Activated CD4-positive, alpha-beta T cell treated with anti-CD3 and anti-CD28 coated beads, Interleukin-2, Interleukin-6, amounts not matched to agents 100 ng/mL and 50 ng/mL, durations not matched to agents 16 hours and 8 hours (primary cell): Measurements from ENCODE around the gene CDH4.
"Not testable (repeated sequence)": the region's sequence is repeated elsewhere in the genome, so short reads cannot be mapped to it uniquely, and the experiment has no call there.

Source experiments
- DNase-seq: peaks from one replicate; pipeline ENCODE4 v3.0.0-alpha.2; 2020

CDH4 gene

DNA sequence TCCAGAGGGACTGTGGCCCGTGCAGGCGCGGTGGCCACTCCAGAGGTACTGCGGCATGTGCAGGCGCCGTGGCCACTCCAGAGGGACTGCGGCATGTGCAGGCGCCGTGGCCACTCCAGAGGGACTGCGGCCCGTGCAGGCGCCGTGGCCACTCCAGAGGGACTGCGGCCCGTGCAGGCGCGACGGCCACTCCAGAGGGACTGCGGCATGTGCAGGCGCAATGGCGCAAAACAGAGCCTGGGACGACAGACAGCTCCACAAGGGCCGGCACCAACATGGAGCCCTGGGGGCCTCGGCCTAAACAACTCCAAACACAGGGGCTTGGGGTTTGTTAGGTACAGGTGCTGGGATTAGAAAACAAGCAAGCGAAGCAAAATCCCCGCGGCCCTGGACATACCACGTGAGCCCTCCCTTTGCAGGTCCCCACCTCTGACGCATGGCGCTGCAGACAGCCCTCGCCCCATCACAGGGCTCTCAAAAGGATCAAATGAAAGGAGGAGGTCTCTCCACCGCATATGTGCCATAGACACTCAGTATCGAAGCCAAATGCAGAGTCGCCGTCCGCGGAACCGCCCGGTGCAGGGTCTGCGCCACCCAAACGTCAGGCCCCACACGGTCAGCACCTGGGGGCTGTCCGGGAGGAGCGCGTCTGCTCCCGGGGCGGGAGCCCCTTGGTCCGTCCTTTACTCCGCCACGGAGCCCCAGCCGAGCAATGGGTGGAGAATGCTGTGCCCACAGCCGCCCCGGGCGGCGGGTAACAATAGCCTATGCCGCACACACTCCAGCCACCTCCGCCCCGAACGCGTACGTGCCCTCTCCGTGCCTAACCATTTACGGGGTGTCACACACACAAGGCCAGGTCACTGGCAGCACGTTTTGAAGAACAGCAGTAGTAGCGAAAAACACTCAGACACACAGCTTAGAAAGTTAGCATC lies 727.9 kb downstream of the CDH4 start:
- no peak for DNase-seq

DNA sequence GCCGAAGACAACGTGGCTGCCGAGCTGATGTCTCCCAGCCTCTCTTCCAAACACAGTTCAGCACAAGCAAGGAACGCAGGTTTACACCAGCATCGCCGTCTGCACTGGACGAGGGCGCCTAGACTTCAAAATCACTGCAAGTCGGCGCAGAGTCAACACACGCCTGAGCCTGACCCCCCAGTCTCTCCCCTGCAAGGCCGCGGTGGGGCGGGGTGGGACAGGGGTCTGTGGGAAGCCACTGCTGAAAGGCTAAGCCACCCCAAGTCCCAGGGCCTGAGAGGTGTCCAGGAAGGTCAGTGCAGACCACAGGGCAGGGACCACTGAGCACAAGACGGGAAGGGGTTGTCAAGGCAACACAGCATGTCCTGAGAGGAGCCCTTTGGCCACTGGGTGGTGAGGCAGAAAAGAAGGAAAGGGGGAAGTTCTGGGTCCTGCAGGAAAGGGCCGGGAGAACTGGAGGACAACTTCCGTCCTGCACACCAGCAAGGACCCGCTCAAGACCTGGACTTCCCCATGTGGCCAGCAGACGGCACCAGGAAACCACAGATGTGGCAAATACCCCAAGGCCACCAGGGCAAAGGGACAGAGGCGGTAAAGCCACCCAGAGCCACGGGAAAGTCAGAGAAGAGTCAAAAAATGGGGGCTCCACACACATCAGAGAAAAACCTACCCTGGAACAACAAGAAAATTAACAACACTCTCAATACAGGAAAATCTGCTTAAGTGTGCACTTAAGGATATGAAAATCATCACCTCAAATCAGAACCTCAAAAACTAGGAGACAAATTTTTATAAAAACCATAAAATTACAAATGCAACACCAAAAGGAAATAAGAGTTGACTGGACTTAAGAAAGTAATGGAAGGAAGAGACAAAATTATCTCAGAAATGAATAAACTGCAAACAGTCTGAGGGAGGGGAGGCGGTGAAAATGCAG lies 728.9 kb downstream of the CDH4 start:
- DNase-seq, result no peak

DNA sequence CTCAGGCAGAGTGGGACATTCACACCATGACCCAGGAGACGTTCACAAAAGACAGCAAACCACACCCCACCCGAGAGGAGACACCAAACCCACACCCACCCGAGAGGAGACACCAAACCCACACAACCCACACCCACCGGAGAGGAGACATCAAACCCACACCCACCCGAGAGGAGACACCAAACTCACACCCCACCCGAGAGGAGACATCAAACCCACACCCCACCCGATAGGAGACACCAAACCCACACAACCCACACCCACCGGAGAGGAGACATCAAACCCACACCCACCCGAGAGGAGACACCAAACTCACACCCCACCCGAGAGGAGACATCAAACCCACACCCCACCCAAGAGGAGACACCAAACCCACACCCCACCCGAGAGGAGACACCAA lies 729.6 kb downstream of the CDH4 start:
- DNase-seq, result not testable (repeated sequence)

DNA sequence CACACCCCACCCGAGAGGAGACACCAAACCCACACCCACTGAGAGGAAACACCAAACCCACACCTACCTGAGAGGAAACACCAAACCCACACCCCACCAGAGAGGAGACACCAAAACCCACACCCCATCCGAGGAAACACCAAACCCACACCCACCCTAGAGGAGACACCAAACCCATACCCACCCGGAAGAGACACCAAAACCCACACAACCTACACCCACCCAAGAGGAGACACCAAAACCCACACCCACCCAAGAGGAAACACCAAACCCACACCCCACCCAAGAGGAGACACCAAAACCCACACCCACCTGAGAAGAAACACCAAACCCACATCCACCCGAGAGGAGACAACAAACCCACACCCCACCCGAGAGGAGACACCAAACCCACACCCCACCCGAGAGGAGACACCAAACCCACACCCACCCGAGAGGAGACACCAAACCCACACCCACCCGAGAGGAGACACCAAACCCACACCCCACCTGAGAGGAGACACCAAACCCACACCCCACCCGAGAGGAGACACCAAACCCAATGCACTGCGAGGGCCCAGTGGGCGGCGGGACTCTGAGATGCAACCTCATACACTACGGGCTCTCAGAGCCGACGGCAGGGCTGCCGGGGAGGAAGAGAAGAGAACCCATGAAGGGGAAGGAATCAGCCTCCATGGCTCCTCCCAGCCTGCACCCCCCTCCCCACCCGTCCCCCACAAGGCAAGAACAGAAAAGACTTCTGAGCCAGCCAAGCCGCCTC lies 730.3 kb downstream of the CDH4 start:
- DNase-seq, result no peak

DNA sequence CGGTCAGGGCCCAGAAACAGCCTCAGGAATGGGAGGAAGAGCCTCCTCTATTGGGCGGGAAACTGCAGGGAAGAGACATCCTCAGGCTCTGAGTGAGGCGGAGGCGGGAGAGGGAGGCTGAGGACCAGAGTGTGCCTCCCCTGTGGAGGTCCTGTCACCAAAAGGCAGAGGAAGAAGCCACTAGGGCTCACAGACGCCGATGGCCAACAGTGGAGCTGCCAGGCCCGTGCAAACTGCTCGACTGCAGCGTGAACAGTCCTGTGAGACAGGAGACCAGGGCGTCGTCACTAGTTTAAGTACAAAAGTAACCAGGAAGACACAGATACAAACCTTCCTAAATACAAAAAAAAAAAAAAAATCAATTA lies 730.9 kb downstream of the CDH4 start:
- DNase-seq, result no peak

DNA sequence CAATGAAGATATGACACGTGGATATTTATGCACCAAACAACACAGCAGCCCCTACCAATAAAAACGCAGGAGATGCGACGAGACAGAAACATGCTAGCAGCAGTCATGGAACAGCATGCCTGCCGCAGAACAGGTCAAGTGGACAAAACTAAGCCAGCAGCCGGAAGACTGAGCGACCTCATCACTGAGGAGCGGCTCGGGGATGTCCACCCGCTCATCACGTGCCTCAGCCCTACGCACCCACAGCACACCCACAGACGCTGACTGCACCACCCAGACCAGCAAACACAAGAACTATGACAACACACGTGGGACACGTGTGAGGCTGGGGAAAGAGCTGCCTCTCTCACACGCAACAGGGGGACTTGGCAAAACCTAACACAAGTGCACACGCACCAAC lies 731.9 kb downstream of the CDH4 start:
- no peak for DNase-seq

DNA sequence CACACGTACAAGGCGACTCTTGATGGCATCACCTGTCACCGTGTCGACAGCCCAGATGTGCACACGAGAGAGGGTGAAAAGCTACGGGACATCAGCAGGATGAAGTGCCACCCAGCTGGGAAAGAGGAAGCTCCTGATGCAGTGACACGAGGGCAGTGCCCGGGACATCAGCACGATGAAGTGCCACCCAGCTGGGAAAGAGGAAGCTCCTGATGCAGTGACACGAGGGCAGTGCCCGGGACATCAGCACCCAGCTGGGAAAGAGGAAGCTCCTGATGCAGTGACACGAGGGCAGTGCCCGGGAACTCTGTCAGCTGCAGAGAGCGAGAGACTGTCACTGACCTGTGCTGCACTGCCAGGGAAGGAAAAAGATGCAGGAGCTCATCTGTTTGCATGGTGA lies 732.4 kb downstream of the CDH4 start:
- DNase-seq, result not testable (repeated sequence)

DNA sequence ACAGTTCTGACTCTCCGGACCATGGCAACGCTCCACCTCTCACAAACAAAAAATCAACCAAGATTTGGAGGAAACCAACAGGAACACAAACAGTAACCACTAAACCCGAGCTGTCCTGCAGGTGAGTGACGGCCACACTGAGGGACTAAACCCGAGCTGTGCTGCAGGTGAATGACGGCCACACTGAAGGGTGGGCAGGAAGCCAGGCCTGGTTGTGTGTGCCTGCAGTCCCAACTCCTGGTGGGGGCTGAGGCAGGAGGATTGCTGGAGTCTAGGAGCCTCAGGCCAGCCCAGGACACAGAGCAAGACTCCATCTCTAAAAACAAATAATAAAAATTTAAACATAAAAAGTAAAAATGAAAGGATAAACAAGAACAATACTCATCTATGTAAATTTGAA lies 733.0 kb downstream of the CDH4 start:
- DNase-seq, result no peak

DNA sequence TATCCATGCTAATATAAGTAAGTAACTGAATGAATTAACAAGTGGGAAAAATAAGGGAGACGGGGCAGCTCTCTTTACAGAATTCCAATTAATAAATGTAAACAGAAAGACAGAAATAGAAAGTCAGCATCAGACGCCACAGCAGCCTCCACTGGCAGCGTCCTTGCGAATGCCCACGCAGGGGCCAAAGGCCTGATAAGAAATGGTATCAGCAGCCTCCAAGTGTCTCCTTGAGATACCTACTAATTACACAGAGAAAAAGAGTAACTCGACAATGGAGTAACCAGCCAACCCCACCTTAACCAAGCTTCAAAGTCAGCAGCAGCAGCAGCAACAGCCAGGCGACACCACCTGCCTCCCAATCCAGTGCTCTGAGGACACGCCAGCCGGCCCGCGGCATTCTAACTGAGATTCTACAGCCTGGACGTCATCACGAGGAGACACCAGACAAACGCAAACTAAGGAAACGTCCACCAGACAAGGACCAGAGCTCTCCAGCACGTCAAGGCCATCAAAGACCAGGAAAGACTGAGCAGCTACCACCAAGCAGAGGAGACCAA lies 734.8 kb downstream of the CDH4 start:
- DNase-seq, result no peak

DNA sequence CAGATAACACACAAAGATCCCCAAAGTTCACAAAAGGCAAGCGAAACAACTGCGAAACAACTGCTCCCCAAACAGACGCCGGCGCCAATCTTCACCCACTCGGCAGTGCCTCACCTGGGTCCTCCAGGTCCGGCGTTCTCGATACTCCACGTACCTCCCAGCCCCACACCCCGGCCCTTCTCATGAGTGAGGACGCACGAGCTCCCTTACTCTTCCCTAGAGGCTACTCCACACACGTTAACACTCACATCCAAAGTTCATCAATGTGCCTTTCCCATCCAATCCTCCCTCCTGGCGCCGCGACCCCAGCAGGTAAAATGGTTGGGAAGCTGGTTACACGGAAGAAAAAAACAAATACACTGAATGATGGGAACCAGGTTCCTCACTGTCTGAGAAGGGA lies 736.6 kb downstream of the CDH4 start:
- DNase-seq, result no peak

DNA sequence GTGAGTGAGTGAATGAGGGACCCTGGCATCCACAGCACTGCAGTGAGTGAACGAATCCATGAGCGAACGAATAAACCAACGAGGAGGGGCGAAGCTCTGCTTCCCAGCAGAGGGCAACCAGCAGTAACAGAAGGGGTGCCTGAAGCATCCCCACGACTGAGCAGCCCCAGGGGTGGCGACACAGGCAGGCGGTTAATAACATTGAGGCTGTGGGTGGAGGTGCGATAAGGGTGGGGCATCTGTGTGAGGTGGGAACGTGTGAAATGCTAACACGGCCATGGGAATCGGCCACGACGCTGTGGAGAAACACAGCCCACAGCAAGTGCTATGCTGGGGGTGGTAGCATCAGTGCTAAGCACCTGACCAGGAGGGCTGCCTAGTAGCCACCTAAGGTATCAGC lies 737.7 kb downstream of the CDH4 start:
- DNase-seq, result no peak
